Epithelial cell of esophagus (primary cell): ENCODE measurements around the gene CEACAM20.
"Not testable (repeated sequence)": the region's sequence is repeated elsewhere in the genome, so short reads cannot be mapped to it uniquely, and the experiment has no call there.

Source experiments
- DNase-seq: peaks from one replicate; pipeline ENCODE4 v3.0.0; 2010; ENCODE audit warnings: low read depth
- H3K4me3 ChIP-seq: 2 replicates; pipeline ENCODE4 v1.5.1; 2011; ENCODE audit warnings: mild to moderate bottlenecking, low read length, control low read depth
- TF ChIP-seq, protein P1 (sequence below): IDR thresholded peaks from 2 replicates; pipeline ENCODE4 v1.5.1; 2011; ENCODE audit warnings: low read depth, mild to moderate bottlenecking, low read length, control low read depth, inconsistent platforms; ENCODE audit not compliant: insufficient read depth; ENCODE audit errors: missing control alignments

CEACAM20 gene

DNA sequence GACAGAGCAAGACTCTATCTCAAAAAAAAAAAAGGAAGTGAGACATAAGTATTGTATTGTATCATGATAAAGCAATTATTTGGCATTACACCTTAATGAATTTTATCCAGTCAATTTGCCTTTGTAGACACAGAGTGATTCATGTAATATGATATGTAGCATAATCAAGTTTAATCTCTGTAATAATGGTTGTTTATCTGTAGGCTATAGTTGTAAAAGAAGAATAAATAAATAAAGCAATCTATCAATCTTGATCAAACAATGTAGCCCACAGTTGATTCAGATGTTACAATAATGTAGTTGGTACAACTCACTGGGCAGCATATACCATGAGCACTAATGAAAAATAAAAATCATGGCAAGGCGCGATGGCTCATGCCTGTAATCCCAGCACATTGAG lies 28.5 kb upstream of the CEACAM20 start:
- DNase-seq, result no peak
- TF ChIP-seq, protein P1, sequence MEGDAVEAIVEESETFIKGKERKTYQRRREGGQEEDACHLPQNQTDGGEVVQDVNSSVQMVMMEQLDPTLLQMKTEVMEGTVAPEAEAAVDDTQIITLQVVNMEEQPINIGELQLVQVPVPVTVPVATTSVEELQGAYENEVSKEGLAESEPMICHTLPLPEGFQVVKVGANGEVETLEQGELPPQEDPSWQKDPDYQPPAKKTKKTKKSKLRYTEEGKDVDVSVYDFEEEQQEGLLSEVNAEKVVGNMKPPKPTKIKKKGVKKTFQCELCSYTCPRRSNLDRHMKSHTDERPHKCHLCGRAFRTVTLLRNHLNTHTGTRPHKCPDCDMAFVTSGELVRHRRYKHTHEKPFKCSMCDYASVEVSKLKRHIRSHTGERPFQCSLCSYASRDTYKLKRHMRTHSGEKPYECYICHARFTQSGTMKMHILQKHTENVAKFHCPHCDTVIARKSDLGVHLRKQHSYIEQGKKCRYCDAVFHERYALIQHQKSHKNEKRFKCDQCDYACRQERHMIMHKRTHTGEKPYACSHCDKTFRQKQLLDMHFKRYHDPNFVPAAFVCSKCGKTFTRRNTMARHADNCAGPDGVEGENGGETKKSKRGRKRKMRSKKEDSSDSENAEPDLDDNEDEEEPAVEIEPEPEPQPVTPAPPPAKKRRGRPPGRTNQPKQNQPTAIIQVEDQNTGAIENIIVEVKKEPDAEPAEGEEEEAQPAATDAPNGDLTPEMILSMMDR, result no peak
- no peak overlapping the region for H3K4me3 ChIP-seq

DNA sequence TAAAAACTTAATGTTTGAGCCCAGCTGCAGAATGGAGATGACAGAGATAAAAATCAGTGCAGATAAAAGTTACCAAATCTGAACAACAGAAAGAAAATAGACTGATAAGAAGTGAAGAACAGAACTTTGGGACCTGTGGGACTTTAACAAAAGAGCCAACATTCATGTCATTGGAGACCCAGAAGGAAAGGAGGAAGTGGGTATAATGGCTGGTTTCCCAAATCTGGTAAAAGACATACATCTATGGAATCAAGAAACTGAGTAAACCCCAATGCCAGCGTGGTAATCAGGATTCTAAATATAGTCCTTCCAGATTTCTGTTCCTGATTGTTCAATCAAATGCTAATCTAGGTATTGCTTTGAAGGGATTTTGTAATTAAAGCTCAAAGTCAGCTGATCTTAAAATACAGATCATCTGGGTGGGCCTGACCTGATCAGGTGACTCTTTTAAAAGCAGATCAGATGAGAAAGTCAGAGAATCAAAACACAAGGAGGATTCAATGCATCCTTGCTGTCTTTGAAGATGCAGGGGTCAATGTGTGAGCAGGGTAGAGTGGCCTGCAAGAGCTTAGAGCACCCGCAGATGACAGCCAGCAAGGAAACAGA lies 25.3 kb upstream of the CEACAM20 start:
- H3K4me3 ChIP-seq, result no peak overlapping the region
- DNase-seq, result no peak
- TF ChIP-seq, protein P1, result no peak

GRCh38 chr19:44553478-44554171 lies 24.1 kb upstream of the CEACAM20 start:
- peak overlapping the region; percentile 26 for H3K4me3 ChIP-seq
- TF ChIP-seq, protein P1, result no peak
- peak; percentile 97 for DNase-seq

DNA sequence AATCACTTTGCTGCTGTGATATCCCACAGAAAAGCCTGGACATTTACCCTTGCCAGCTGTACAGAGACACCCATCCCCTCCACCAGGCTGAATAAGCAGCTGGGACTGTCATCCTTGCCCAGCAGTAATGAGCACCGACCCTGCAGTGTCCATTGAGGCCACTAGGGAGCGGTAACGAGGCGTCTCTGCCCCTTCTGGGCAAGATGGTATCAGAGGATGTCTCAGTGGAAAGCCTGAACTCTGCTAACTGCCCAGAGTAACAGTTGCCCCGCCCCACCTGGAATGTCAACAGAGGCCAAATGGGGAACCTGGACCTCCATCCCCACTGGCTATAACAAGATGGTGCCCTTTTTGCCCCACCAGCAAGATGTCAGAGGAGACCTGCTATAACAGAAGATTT lies 22.8 kb upstream of the CEACAM20 start:
- H3K4me3 ChIP-seq, result no peak overlapping the region
- TF ChIP-seq, protein P1, result peak; percentile 50
- peak; percentile 61 for DNase-seq

DNA sequence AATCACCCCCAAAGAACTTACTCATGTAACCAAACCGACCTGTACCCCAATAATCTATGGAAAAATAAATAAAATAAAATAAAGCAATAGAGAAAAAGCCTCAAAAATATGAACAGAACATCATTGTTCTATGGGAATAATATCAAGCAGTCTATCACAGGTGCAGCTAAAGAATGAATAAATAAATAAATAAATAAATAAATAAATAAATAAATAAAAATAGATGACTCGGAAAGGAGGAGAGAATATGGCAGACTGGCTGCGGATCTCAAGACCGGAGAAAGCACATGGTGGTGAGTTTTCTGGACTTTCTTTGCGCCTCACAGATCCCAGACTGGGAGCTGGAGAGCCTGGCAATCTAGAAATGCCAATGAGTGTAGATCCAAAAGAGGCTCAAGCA lies 22.4 kb upstream of the CEACAM20 start:
- no peak overlapping the region for H3K4me3 ChIP-seq
- TF ChIP-seq, protein P1, result no peak
- DNase-seq, result no peak

- H3K4me3 ChIP-seq, DNase-seq: not testable (repeated sequence)
Observed at GRCh38 chr19:44550976-44551375, 21.5 kb upstream of the CEACAM20 start.

DNA sequence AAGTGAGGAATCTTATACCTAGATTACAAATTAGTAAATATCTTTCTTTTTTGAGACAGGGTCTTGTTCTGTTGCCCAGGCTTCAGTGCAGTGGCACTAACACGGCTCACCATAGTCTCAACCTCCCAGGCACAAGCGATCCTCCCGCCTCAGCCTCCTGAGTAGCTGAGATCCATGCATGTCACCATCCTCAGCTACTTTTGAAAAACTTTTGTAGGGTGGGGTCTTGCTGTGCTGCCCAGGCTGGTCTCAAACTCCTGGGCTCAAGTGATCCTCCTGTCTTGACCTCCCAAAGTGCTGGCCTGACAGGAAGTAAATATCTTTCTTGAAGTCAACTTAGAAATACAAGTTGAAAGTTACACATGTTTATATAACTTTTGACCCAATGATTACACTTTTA lies 20.0 kb upstream of the CEACAM20 start:
- no peak for DNase-seq
- H3K4me3 ChIP-seq, result no peak overlapping the region
- TF ChIP-seq, protein P1, result no peak
